ENCODE data around the gene TMEM240. TPM values are rescaled to one million over a fixed set of nuclear protein-coding genes. Genes with fewer than 3 reads are reported as not detected.

TMEM240 gene
- total and polyA plus RNA-seq, 9 of the 15 experiments (the other 6 are each of a cell fraction or from before 2014, with no cell fraction given): 0.24 to 2.0 (median 0.69) TPM; not detected in 5

DNA sequence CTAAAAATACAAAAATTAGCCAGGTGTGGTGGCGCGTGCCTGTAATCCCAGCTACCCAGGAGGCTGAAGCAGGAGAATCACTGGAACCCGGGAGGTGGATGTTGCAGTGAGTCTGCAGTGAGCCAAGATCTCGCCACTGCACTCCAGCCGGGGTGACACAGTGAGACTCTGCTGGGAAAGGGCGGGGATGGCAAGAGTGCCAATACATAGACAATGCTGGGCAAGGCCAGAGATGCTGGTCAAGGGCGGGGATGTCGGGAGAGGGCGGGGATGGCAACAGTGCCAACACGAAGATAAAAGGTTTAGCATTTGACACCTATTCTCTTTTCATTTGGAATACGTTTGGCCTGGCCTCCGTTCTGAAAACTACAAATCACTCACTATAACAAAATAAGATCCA, 23.3 kb upstream of the TMEM240 start:
- TF ChIP-seq POLR2G (IDR thresholded peaks at IDR 0.05; ENCODE audit: low read depth, low read length) (0 out of 2 replicates have a peak, but pooled peaks have one; percentile 6), PML (IDR thresholded peaks at IDR 0.05; ENCODE audit: low read length) (0 out of 2 replicates have a peak, but pooled peaks have one; percentile 13), TCFL5 (CRISPR knock-in tag; conservative IDR thresholded peaks at IDR 0.05) (no peak), ELK3 (CRISPR knock-in tag; IDR thresholded peaks at IDR 0.05) (no peak), EZH2 (IDR thresholded peaks at IDR 0.05; ENCODE audit: borderline replicate concordance, low read depth, low read length) (no peak), RBM34 (IDR thresholded peaks at IDR 0.05; ENCODE audit: borderline replicate concordance, insufficient read depth, low read length) (no peak), DLX4 (CRISPR knock-in tag; IDR thresholded peaks at IDR 0.05) (no peak), STAG1 (CRISPR knock-in tag; IDR thresholded peaks at IDR 0.05; ENCODE audit: borderline replicate concordance) (no peak), ILK (tag; IDR thresholded peaks at IDR 0.05; ENCODE audit: borderline replicate concordance, low read depth) (no peak), MIER1 (IDR thresholded peaks at IDR 0.05; ENCODE audit: low read depth) (no peak)
- Histone ChIP-seq H3K27ac (ENCODE audit: extremely low read depth, low read depth, low read length) (no peak overlapping the region), H2AFZ (ENCODE audit: low read depth, low read length) (no peak overlapping the region), H3K27me3 (ENCODE audit: control insufficient read depth in 2 of 2, insufficient read depth in 2 of 2, low read length in 2 of 2) (no peaks in the 10 kb centered on the region), H3K9ac (ENCODE audit: insufficient read depth in 1 of 2, low read depth in 2 of 2, low read length in 2 of 2) (no peak overlapping the region), H3K9me1 (ENCODE audit: control insufficient read depth, insufficient read depth, low read length) (no peaks in the 10 kb centered on the region), H3K79me2 (ENCODE audit: control insufficient read depth, insufficient read depth, low read length) (peaks cover 72% of the 10 kb centered on the region), H4K20me1 (replicated peaks; ENCODE audit: control insufficient read depth, insufficient read depth, low read length) (peaks cover 17% of the 10 kb centered on the region), H3K36me3 (ENCODE audit: control insufficient read depth, insufficient read depth, low read length) (peaks cover 94% of the 10 kb centered on the region), H3K4me1 (replicated peaks in 1 of 2; ENCODE audit: control insufficient read depth in 2 of 2, insufficient read depth in 2 of 2, low read length in 2 of 2) (peaks cover 3 to 23% of the 10 kb centered on the region in 2 experiments; a peak in 3 of 5 replicates), H3K9me3 (replicated peaks; ENCODE audit: control insufficient read depth, insufficient read depth, low read depth, low read length) (peaks cover 4% of the 10 kb centered on the region; the same call in 1 of the 2 replicates), H3K4me2 (ENCODE audit: insufficient read depth, low read length) (no peak overlapping the region), H3K4me3 (no peak overlapping the region)
- no peak for DNase-seq (ENCODE audit: extremely low read depth in 1 of 4, low spot score in 3 of 4)
- intact Hi-C loops (cut with micrococcal nuclease) (no loop called here), in situ Hi-C loops (cut with MboI) (no loop called here)
- POLR2A ChIA-PET: interaction anchor here (0.9 to 1.7 kb wide), 4 partner anchors 8 to 19 kb away, joined by 3 to 4 read pairs (median 4); no protein-coding TSS in a partner anchor
- WGBS (ENCODE audit: insufficient coverage, low coverage, missing lambda C conversion rate): 94% methylated on average over 12 of the region's 12 CpGs
- no peak for ATAC-seq
- no TSS peak for BruUV-seq (replicated peaks)
- FAIRE-seq: no peak
- CTCF ChIA-PET (ENCODE audit: low intra/inter-chr PET ratio): interaction anchor here (0.5 kb wide), 1 partner anchor 95 kb away, joined by 3 read pairs; the partner anchor contains the start of gene CDK11B
